Measurements from ENCODE around the gene BLTP3B.

Gene BLTP3B

GRCh38 chr12:100173111-100173510, 30.4 kb upstream of the BLTP3B start:
- no peak for ATAC-seq
- TF ChIP-seq RARB (CRISPR knock-in tag; IDR thresholded peaks at IDR 0.05) (no peak), PATZ1 (CRISPR knock-in tag; IDR thresholded peaks at IDR 0.05; ENCODE audit: borderline replicate concordance) (no peak), ZNF70 (CRISPR knock-in tag; IDR thresholded peaks at IDR 0.05) (no peak), TCF4 (CRISPR knock-in tag; IDR thresholded peaks at IDR 0.05; ENCODE audit: borderline replicate concordance) (no peak), TSHZ2 (CRISPR knock-in tag; IDR thresholded peaks at IDR 0.05) (no peak), CSRNP3 (CRISPR knock-in tag; IDR thresholded peaks at IDR 0.05) (no peak), GLIS3 (CRISPR knock-in tag; IDR thresholded peaks at IDR 0.05) (no peak), POU6F1 (CRISPR knock-in tag; IDR thresholded peaks at IDR 0.05; ENCODE audit: borderline replicate concordance, low read depth) (no peak), ZFP3 (CRISPR knock-in tag; IDR thresholded peaks at IDR 0.05) (no peak), ZNF565 (CRISPR knock-in tag; conservative IDR thresholded peaks at IDR 0.05; ENCODE audit: low read depth) (no peak), ZFP30 (CRISPR knock-in tag; IDR thresholded peaks at IDR 0.05) (no peak), ARNTL (CRISPR knock-in tag; IDR thresholded peaks at IDR 0.05; ENCODE audit: borderline replicate concordance, low read depth) (no peak), BACH2 (CRISPR knock-in tag; IDR thresholded peaks at IDR 0.05; ENCODE audit: borderline replicate concordance) (no peak), ZNF8 (CRISPR knock-in tag; IDR thresholded peaks at IDR 0.05) (no peak), CSDC2 (CRISPR knock-in tag; IDR thresholded peaks at IDR 0.05) (no peak), OSR1 (CRISPR knock-in tag; IDR thresholded peaks at IDR 0.05) (no peak), ESRRG (CRISPR knock-in tag; IDR thresholded peaks at IDR 0.05) (no peak), SNAI2 (CRISPR knock-in tag; IDR thresholded peaks at IDR 0.05) (no peak), CREB5 (CRISPR knock-in tag; IDR thresholded peaks at IDR 0.05; ENCODE audit: low read depth) (no peak)

GRCh38 chr12:100171248-100171647, 28.6 kb upstream of the BLTP3B start:
- ATAC-seq = no peak
- TF ChIP-seq TSHZ2 (CRISPR knock-in tag; IDR thresholded peaks at IDR 0.05) = no peak
- no peak for TF ChIP-seq ISL1 (CRISPR knock-in tag; IDR thresholded peaks at IDR 0.05)
